ENCODE data around the gene ALOX15B. TPM values are rescaled to one million over a fixed set of nuclear protein-coding genes. Genes with fewer than 3 reads are reported as not detected.

ALOX15B gene
- total and polyA plus RNA-seq, 2 of the 13 experiments (the other 11 are each of a cell fraction or from before 2014, with no cell fraction given) = not detected

DNA sequence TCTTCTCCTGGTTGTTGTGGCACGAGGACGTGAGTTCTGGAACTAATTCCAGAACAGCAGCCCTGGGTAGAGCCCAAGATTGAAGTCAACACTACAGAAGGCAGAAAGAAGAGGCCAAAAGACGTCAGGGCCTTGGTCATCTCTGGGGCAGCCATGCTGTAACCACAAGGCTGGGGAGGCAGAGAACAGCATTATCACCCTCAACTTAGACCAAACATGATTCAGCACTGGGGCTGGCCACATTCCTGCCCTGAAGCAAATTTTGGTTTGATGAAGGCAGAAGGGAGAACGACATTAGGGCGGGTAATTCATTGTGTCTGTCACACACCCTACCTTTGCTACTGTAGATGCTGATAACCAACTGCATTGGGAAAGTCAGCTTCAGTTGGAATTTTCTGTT, 9.7 kb upstream of the ALOX15B start:
- Histone ChIP-seq H3K4me3 (replicated peaks in 1 of 3; ENCODE audit: insufficient read depth in 1 of 3, low read depth in 2 of 3, low read length in 3 of 3) (no peak overlapping the region), H3K9ac (ENCODE audit: insufficient read depth, low read depth, low read length) (no peak overlapping the region), H3K4me1 (ENCODE audit: insufficient read depth, low read length) (peaks cover 19% of the 10 kb centered on the region), H3K4me2 (ENCODE audit: low read depth, low read length) (no peak overlapping the region), H3K79me2 (ENCODE audit: insufficient read depth, low read length) (no peaks in the 10 kb centered on the region), H3K27me3 (ENCODE audit: control insufficient read depth in 1 of 2, insufficient read depth in 2 of 2, low read length in 2 of 2) (peaks cover 1 to 27% of the 10 kb centered on the region in 2 experiments; a peak in 2 of 5 replicates), H3K36me3 (replicated peaks in 1 of 2; ENCODE audit: control insufficient read depth in 1 of 2, insufficient read depth in 2 of 2, low read length in 2 of 2) (no peaks in the 10 kb centered on the region), H4K20me1 (ENCODE audit: insufficient read depth, low read length) (no peaks in the 10 kb centered on the region), H2AFZ (ENCODE audit: low read length) (no peak overlapping the region), H3K27ac (ENCODE audit: extremely low read length, insufficient read depth, low read length) (no peak overlapping the region), H3K9me3 (ENCODE audit: low read length) (no peaks in the 10 kb centered on the region)
- no peak for DNase-seq (ENCODE audit: low spot score)
- no peak for FAIRE-seq
- intact Hi-C loops (cut with micrococcal nuclease; ENCODE audit: unreplicated experiment) (no loop called here), in situ Hi-C loops (cut with HindIII; ENCODE audit: extremely low pct_ligation_motif_present, low pct_unique_long_range_greater_than_20kb) (no loop called here)
- ChIA-PET POLR2A (no interaction called here), CTCF (ENCODE audit: low intra/inter-chr PET ratio, low total read pairs) (no interaction called here)
- ATAC-seq = no peak
- no TSS peak for BruUV-seq (replicated peaks)
- WGBS (ENCODE audit: low lambda C conversion rate) = 13% methylated on average over 3 of the region's 5 CpGs
- TF ChIP-seq, protein P1, sequence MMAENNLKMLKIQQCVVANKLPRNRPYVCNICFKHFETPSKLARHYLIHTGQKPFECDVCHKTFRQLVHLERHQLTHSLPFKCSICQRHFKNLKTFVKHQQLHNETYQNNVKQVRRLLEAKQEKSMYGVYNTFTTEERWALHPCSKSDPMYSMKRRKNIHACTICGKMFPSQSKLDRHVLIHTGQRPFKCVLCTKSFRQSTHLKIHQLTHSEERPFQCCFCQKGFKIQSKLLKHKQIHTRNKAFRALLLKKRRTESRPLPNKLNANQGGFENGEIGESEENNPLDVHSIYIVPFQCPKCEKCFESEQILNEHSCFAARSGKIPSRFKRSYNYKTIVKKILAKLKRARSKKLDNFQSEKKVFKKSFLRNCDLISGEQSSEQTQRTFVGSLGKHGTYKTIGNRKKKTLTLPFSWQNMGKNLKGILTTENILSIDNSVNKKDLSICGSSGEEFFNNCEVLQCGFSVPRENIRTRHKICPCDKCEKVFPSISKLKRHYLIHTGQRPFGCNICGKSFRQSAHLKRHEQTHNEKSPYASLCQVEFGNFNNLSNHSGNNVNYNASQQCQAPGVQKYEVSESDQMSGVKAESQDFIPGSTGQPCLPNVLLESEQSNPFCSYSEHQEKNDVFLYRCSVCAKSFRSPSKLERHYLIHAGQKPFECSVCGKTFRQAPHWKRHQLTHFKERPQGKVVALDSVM (CRISPR knock-in tag; IDR thresholded peaks at IDR 0.05) = no peak
- TF ChIP-seq SATB2 (CRISPR knock-in tag; IDR thresholded peaks at IDR 0.05) (no peak), HNRNPLL (IDR thresholded peaks at IDR 0.05; ENCODE audit: low read depth, low read length, poor library complexity, severe bottlenecking) (no peak), RARA (CRISPR knock-in tag; IDR thresholded peaks at IDR 0.05) (no peak), ZFY (CRISPR knock-in tag; IDR thresholded peaks at IDR 0.05) (no peak), MIXL1 (CRISPR knock-in tag; IDR thresholded peaks at IDR 0.05) (no peak), ELF4 (CRISPR knock-in tag; IDR thresholded peaks at IDR 0.05; ENCODE audit: borderline replicate concordance) (no peak), ZFP36L1 (CRISPR knock-in tag; IDR thresholded peaks at IDR 0.05) (no peak), ESRRA (CRISPR knock-in tag; IDR thresholded peaks at IDR 0.05; ENCODE audit: low read depth) (no peak)
- TF ChIP-seq, protein P2, sequence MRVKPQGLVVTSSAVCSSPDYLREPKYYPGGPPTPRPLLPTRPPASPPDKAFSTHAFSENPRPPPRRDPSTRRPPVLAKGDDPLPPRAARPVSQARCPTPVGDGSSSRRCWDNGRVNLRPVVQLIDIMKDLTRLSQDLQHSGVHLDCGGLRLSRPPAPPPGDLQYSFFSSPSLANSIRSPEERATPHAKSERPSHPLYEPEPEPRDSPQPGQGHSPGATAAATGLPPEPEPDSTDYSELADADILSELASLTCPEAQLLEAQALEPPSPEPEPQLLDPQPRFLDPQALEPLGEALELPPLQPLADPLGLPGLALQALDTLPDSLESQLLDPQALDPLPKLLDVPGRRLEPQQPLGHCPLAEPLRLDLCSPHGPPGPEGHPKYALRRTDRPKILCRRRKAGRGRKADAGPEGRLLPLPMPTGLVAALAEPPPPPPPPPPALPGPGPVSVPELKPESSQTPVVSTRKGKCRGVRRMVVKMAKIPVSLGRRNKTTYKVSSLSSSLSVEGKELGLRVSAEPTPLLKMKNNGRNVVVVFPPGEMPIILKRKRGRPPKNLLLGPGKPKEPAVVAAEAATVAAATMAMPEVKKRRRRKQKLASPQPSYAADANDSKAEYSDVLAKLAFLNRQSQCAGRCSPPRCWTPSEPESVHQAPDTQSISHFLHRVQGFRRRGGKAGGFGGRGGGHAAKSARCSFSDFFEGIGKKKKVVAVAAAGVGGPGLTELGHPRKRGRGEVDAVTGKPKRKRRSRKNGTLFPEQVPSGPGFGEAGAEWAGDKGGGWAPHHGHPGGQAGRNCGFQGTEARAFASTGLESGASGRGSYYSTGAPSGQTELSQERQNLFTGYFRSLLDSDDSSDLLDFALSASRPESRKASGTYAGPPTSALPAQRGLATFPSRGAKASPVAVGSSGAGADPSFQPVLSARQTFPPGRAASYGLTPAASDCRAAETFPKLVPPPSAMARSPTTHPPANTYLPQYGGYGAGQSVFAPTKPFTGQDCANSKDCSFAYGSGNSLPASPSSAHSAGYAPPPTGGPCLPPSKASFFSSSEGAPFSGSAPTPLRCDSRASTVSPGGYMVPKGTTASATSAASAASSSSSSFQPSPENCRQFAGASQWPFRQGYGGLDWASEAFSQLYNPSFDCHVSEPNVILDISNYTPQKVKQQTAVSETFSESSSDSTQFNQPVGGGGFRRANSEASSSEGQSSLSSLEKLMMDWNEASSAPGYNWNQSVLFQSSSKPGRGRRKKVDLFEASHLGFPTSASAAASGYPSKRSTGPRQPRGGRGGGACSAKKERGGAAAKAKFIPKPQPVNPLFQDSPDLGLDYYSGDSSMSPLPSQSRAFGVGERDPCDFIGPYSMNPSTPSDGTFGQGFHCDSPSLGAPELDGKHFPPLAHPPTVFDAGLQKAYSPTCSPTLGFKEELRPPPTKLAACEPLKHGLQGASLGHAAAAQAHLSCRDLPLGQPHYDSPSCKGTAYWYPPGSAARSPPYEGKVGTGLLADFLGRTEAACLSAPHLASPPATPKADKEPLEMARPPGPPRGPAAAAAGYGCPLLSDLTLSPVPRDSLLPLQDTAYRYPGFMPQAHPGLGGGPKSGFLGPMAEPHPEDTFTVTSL (CRISPR knock-in tag; IDR thresholded peaks at IDR 0.05; ENCODE audit: borderline replicate concordance) = no peak
- TF ChIP-seq, protein P3, sequence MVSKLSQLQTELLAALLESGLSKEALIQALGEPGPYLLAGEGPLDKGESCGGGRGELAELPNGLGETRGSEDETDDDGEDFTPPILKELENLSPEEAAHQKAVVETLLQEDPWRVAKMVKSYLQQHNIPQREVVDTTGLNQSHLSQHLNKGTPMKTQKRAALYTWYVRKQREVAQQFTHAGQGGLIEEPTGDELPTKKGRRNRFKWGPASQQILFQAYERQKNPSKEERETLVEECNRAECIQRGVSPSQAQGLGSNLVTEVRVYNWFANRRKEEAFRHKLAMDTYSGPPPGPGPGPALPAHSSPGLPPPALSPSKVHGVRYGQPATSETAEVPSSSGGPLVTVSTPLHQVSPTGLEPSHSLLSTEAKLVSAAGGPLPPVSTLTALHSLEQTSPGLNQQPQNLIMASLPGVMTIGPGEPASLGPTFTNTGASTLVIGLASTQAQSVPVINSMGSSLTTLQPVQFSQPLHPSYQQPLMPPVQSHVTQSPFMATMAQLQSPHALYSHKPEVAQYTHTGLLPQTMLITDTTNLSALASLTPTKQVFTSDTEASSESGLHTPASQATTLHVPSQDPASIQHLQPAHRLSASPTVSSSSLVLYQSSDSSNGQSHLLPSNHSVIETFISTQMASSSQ (IDR thresholded peaks at IDR 0.05; ENCODE audit: low read depth) = no peak
- TF ChIP-seq, protein P3 (CRISPR knock-in tag; IDR thresholded peaks at IDR 0.05; ENCODE audit: borderline replicate concordance) = no peak
